CD14-positive monocyte (primary cell): Measurements from ENCODE around the gene SLC18A3. TPM values are rescaled to one million over a fixed set of nuclear protein-coding genes. Genes with fewer than 3 reads are reported as not detected.

Experiments
- DNase-seq, 3 donors: peaks; one replicate each; pipeline ENCODE4 v3.0.0-alpha.2; 2011 to 2022
- H2AFZ ChIP-seq: 2 replicates; pipeline ENCODE4 v1.6.0; 2012; ENCODE audit warnings: mild to moderate bottlenecking, low read depth, low read length, inconsistent platforms; ENCODE audit not compliant: insufficient read depth, poor library complexity, severe bottlenecking
- H3K27ac ChIP-seq, 2 donors: 1 replicate in 1 of 2; 2 replicates in 1 of 2; pipeline ENCODE4 v1.5.1; 2012 to 2013; ENCODE audit warnings: low read length in 2 of 2, control low read depth in 1 of 2, inconsistent platforms in 1 of 2, low read depth in 1 of 2, mild to moderate bottlenecking in 1 of 2
- H3K27me3 ChIP-seq, 2 donors: one replicate each; pipeline versions ENCODE4 v1.6.0 to v1.6.1; 2011 to 2013; ENCODE audit warnings: low read length in 2 of 2; ENCODE audit not compliant: control insufficient read depth in 2 of 2, insufficient read depth in 2 of 2
- H3K36me3 ChIP-seq, 2 donors: replicated peaks in 1 of 2; 1 replicate in 1 of 2; 2 replicates in 1 of 2; pipeline versions ENCODE4 v1.5.1 to v1.6.1; 2012 to 2013; ENCODE audit warnings: low read length in 2 of 2, control low read depth in 1 of 2, inconsistent platforms in 1 of 2, mild to moderate bottlenecking in 1 of 2; ENCODE audit not compliant: insufficient read depth in 2 of 2, control insufficient read depth in 1 of 2
- H3K4me1 ChIP-seq, 2 donors: 1 replicate in 1 of 2; 2 replicates in 1 of 2; pipeline versions ENCODE4 v1.5.1 to v1.6.1; 2012 to 2013; ENCODE audit warnings: low read length in 2 of 2, control low read depth in 1 of 2, inconsistent platforms in 1 of 2, mild to moderate bottlenecking in 1 of 2, moderate library complexity in 1 of 2; ENCODE audit not compliant: insufficient read depth in 2 of 2, control insufficient read depth in 1 of 2
- H3K4me2 ChIP-seq: replicated peaks from 2 replicates; pipeline ENCODE3; 2012; ENCODE audit warnings: low read length, moderate library complexity, mild to moderate bottlenecking; ENCODE audit not compliant: poor library complexity, severe bottlenecking; ENCODE audit errors: extremely low read depth
- H3K4me3 ChIP-seq, 3 experiments: fragments of 200-600 bp in 1 of 3; sonication (generic) in 1 of 3; replicated peaks in 1 of 3; 1 replicate in 2 of 3; 2 replicates in 1 of 3; pipeline ENCODE4 v1.5.1; 2011 to 2013; ENCODE audit warnings: low read length in 3 of 3, mild to moderate bottlenecking in 3 of 3, control low read depth in 2 of 3, low read depth in 2 of 3, inconsistent platforms in 1 of 3, moderate library complexity in 1 of 3
- H3K79me2 ChIP-seq: 2 replicates; pipeline ENCODE4 v1.6.0; 2012; ENCODE audit warnings: mild to moderate bottlenecking, control low read depth, inconsistent platforms, low read length, moderate library complexity; ENCODE audit not compliant: insufficient read depth
- H3K9ac ChIP-seq: 2 replicates; pipeline ENCODE4 v1.6.0; 2017; ENCODE audit warnings: low read length, mild to moderate bottlenecking; ENCODE audit not compliant: insufficient read depth, poor library complexity, severe bottlenecking
- H3K9me3 ChIP-seq, 2 donors: replicated peaks in 1 of 2; 1 replicate in 1 of 2; 2 replicates in 1 of 2; pipeline versions ENCODE4 v1.5.1 to v1.6.1; 2012 to 2013; ENCODE audit warnings: low read length in 2 of 2, control low read depth in 1 of 2; ENCODE audit not compliant: control insufficient read depth in 1 of 2, insufficient read depth in 1 of 2
- H4K20me1 ChIP-seq: 2 replicates; pipeline ENCODE4 v1.6.0; 2012; ENCODE audit warnings: mild to moderate bottlenecking, low read length, control low read depth, moderate library complexity; ENCODE audit not compliant: insufficient read depth
- H3K27ac Mint-ChIP-seq, 7 donors: one replicate each; pipeline ENCODE4 v1.8.0; 2020; ENCODE audit warnings: mild to moderate bottlenecking in 7 of 7, mixed read lengths in 7 of 7, moderate library complexity in 6 of 7, inconsistent platforms in 2 of 7
- H3K27me3 Mint-ChIP-seq, 3 donors: one replicate each; pipeline ENCODE4 v1.8.0; 2021 to 2022; ENCODE audit warnings: low read depth in 3 of 3, mild to moderate bottlenecking in 3 of 3, mixed read lengths in 3 of 3, moderate library complexity in 3 of 3, inconsistent platforms in 1 of 3
- H3K36me3 Mint-ChIP-seq, 2 donors: one replicate each; pipeline ENCODE4 v1.8.0; 2020; ENCODE audit warnings: mixed read lengths in 2 of 2, inconsistent platforms in 1 of 2, mild to moderate bottlenecking in 1 of 2
- H3K4me1 Mint-ChIP-seq: one replicate; pipeline ENCODE4 v1.8.0; 2020; ENCODE audit warnings: mild to moderate bottlenecking, mixed read lengths
- H3K4me3 Mint-ChIP-seq, 2 donors: one replicate each; pipeline ENCODE4 v1.8.0; 2020; ENCODE audit warnings: mild to moderate bottlenecking in 2 of 2, mixed read lengths in 2 of 2, moderate library complexity in 1 of 2
- H3K9me3 Mint-ChIP-seq, 7 donors: one replicate each; pipeline ENCODE4 v1.8.0; 2020 to 2022; ENCODE audit warnings: mixed read lengths in 7 of 7, mild to moderate bottlenecking in 6 of 7, moderate library complexity in 6 of 7, inconsistent platforms in 2 of 7
- CTCF ChIP-seq: fragments of 200-600 bp; IDR thresholded peaks from one replicate; pipeline ENCODE4 v1.8.0; 2022; ENCODE audit warnings: antibody characterized with exemption, mild to moderate bottlenecking
- WGBS: methylation state at CpG from one replicate; pipeline ENCODE4 v1.1.5; 2013; ENCODE audit warnings: missing lambda C conversion rate; ENCODE audit not compliant: insufficient coverage; 5-methylcytosine and 5-hydroxymethylcytosine counted together
- intact Hi-C, 2 donors: fragments of 100-400 bp; cut with micrococcal nuclease; formaldehyde crosslinking; loops; one replicate each; pipeline versions ENCODE4 v1.15.0 to v1.15.1; 2023
- polyA plus RNA-seq, 3 donors: library from polyadenylated mRNA; depleted of rRNA in 1 of 3; unstranded in 2 of 3; stranded (reverse) in 1 of 3; fragments of 300-500 nt in 2 of 3; fragments of >200 nt in 1 of 3; fragmentation: Illumina TruSeq in 2 of 3; gene quantifications; 1 replicate in 2 of 3; 2 replicates in 1 of 3; pipeline ENCODE4 v1.2.3, GENCODE V29; 2012 to 2021

The SLC18A3 gene
- polyA plus RNA-seq, 3 donors = not detected

GRCh38 chr10:49620841-49621378 lies 10.8 kb downstream of the SLC18A3 start:
- TF ChIP-seq CTCF = no peak
- H3K27ac ChIP-seq = no peak overlapping the region
- no peaks in the 10 kb centered on the region for H4K20me1 ChIP-seq
- intact Hi-C loops = no loop called here
- no peaks in the 10 kb centered on the region for H3K4me1 ChIP-seq
- no peaks in the 10 kb centered on the region for H3K9me3 ChIP-seq
- 61% methylated on average over 4 of the region's 6 CpGs for WGBS
- no peak overlapping the region for H3K4me2 ChIP-seq
- no peak for DNase-seq
- no peaks in the 10 kb centered on the region for H3K36me3 Mint-ChIP-seq
- H3K27ac Mint-ChIP-seq = no peak overlapping the region
- H3K4me3 ChIP-seq = no peak overlapping the region
- H3K79me2 ChIP-seq = no peaks in the 10 kb centered on the region
- H3K36me3 ChIP-seq = no peaks in the 10 kb centered on the region
- no peak overlapping the region for H2AFZ ChIP-seq
- H3K27me3 ChIP-seq = peaks cover under 1 to 11% of the 10 kb centered on the region in 2 donors
- H3K4me1 Mint-ChIP-seq = no peaks in the 10 kb centered on the region
- H3K4me3 Mint-ChIP-seq = no peak overlapping the region
- no peak overlapping the region for H3K9ac ChIP-seq
- H3K9me3 Mint-ChIP-seq = peaks cover 0 to 2% (median 0%) of the 10 kb centered on the region in 7 donors
- H3K27me3 Mint-ChIP-seq = peaks cover 22 to 34% (median 26%) of the 10 kb centered on the region in 3 donors

GRCh38 chr10:49621561-49621960 lies 11.5 kb downstream of the SLC18A3 start:
- no peaks in the 10 kb centered on the region for H3K9me3 ChIP-seq

More at GRCh38 chr10:49621561-49621960, 11.5 kb downstream of the SLC18A3 start:
- Histone ChIP-seq H3K4me2 (no peak overlapping the region), H3K9ac (no peak overlapping the region), H3K27ac (no peak overlapping the region), H2AFZ (no peak overlapping the region), H4K20me1 (no peaks in the 10 kb centered on the region), H3K27me3 (peaks cover 0 to 4% of the 10 kb centered on the region in 2 donors), H3K36me3 (no peaks in the 10 kb centered on the region), H3K4me1 (no peaks in the 10 kb centered on the region), H3K79me2 (no peaks in the 10 kb centered on the region), H3K4me3 (no peak overlapping the region)
- Mint-ChIP-seq H3K36me3 (no peaks in the 10 kb centered on the region), H3K27ac (no peak overlapping the region), H3K9me3 (peaks cover 0 to 2% (median 0%) of the 10 kb centered on the region in 7 donors), H3K27me3 (peaks cover 17 to 28% (median 24%) of the 10 kb centered on the region in 3 donors), H3K4me3 (no peak overlapping the region), H3K4me1 (no peaks in the 10 kb centered on the region)
- intact Hi-C loops = no loop called here
- DNase-seq = no peak
- WGBS = 61% methylated on average over 6 of the region's 6 CpGs
- no peak for TF ChIP-seq CTCF
